Muscle layer of colon (tissue), 2 donors: ENCODE measurements around the gene LCN6.

ENCODE experiments used
- H3K27ac ChIP-seq: one replicate; pipeline ENCODE4 v1.7.0; 2013; ENCODE audit warnings: low read depth, mild to moderate bottlenecking, low read length, moderate library complexity
- H3K27me3 ChIP-seq, 2 donors: one replicate each; pipeline ENCODE4 v1.7.0; 2013; ENCODE audit warnings: low read length in 2 of 2, mild to moderate bottlenecking in 2 of 2; ENCODE audit not compliant: insufficient read depth in 2 of 2, control insufficient read depth in 1 of 2
- H3K36me3 ChIP-seq: one replicate; pipeline ENCODE4 v1.7.0; 2013; ENCODE audit warnings: mild to moderate bottlenecking, low read length; ENCODE audit not compliant: insufficient read depth
- H3K4me1 ChIP-seq: one replicate; pipeline ENCODE4 v1.7.0; 2013; ENCODE audit warnings: mild to moderate bottlenecking, low read length; ENCODE audit not compliant: insufficient read depth
- H3K4me3 ChIP-seq, 2 donors: one replicate each; pipeline ENCODE4 v1.7.0; 2013; ENCODE audit warnings: low read length in 2 of 2, low read depth in 1 of 2, mild to moderate bottlenecking in 1 of 2, moderate library complexity in 1 of 2
- H3K9ac ChIP-seq: one replicate; pipeline ENCODE4 v1.7.0; 2013; ENCODE audit warnings: low read length
- H3K9me3 ChIP-seq: one replicate; pipeline ENCODE4 v1.7.0; 2013; ENCODE audit warnings: mild to moderate bottlenecking, low read length
- donor health status: abdominal sarcoma.
- donor health status: Adenocarcinoma of cecum.

Gene LCN6

DNA sequence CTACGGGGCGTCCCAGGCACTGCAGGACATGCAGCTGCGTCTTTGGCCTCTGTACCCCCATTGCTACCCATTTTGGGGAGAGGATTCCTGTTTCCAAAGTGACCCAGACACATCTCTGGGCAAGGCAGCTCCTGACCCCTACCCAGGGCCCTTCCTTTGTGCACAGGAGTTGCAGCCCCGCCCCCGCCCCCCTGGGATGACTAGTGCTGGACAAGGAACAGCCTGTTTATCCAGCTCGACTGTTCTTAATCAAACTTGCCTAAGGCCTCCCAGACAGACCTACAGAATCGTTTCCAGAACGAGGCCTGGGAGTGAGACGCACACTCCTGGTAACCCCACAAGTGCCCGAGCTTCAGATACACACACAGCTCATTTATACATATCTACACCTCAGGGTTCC, 22.7 kb downstream of the LCN6 start:
- peak overlapping the region; percentile 55 for H3K9ac ChIP-seq
- peaks cover 32% of the 10 kb centered on the region for H3K4me1 ChIP-seq
- H3K36me3 ChIP-seq, result peaks cover 39% of the 10 kb centered on the region
- H3K27ac ChIP-seq, result no peak overlapping the region
- H3K27me3 ChIP-seq, result no peaks in the 10 kb centered on the region
- H3K9me3 ChIP-seq, result no peaks in the 10 kb centered on the region
- H3K4me3 ChIP-seq, result peak overlapping the region in 1 of 2 donors; percentile 97

DNA sequence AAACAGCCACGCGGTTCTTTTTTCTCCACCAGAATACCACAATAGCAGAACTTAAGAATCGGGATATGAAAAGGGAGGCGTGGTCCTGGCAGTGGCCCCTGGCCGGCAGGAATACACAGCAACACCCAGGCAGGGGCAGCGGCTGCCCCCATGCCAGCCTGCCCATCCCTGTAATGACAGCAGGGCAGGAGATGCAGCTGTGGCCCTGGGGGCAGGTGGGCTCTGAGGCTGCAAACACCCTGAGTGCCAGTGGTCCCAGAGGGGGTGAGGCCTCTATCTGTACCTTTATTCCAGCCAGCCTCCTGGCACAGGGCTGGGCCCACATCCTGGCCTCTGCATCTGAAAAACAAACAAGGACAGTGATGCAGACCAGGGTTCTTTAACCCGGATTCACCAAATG, 23.6 kb downstream of the LCN6 start:
- Histone ChIP-seq H3K4me1 (peaks cover 38% of the 10 kb centered on the region), H3K9ac (no peak overlapping the region), H3K36me3 (peaks cover 39% of the 10 kb centered on the region), H3K27ac (no peak overlapping the region), H3K27me3 (no peaks in the 10 kb centered on the region), H3K4me3 (no peak overlapping the region), H3K9me3 (no peaks in the 10 kb centered on the region)

DNA sequence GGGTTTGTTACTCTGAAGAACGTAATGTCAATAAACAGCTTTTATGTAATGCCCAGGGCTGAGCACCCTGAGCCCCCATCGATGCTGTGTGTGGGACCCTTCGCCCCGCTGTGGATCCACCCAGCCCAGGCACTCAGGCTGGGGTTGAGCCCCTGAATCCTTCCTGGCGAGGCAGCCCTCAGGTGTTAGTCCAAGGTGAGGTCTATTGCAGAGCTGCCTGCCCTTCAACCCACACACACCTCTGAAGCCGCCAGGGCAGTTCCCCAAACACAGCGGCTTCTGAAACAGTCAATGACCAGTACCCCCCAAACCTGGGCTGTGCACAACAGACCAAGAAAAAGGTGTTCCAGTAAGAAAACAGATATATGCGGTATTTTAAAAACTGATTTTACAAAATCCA, 24.3 kb downstream of the LCN6 start:
- Histone ChIP-seq H3K36me3 (peaks cover 39% of the 10 kb centered on the region), H3K4me1 (peaks cover 30% of the 10 kb centered on the region), H3K27ac (no peak overlapping the region), H3K27me3 (no peaks in the 10 kb centered on the region), H3K4me3 (no peak overlapping the region), H3K9ac (no peak overlapping the region), H3K9me3 (no peaks in the 10 kb centered on the region)

DNA sequence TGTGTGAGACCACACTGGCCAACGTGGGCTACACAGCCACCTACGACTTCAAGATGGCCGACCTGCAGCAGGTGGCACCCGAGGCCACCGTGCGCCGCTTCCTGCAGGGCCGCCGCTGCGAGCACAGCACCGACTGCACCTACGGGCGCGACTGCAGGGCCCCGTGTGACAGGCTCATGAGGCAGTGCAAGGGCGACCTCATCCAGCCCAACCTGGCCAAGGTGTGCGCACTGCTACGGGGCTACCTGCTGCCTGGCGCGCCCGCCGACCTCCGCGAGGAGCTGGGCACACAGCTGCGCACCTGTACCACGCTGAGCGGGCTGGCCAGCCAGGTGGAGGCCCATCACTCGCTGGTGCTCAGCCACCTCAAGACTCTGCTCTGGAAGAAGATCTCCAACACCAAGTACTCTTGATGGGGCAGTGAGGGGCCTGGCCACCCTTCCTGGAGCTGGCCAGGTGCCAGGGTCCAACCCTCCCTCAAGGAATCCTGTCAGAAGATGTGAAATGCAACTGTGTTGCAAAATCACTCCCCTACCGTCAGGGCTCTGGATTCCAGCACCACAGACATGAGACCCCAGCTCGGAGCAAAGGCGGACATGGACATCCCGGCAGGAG, 24.9 kb downstream of the LCN6 start:
- peaks cover 39% of the 10 kb centered on the region for H3K36me3 ChIP-seq
- no peak overlapping the region for H3K9ac ChIP-seq
- no peak overlapping the region for H3K27ac ChIP-seq
- no peaks in the 10 kb centered on the region for H3K9me3 ChIP-seq
- H3K4me1 ChIP-seq, result peaks cover 28% of the 10 kb centered on the region
- H3K27me3 ChIP-seq, result no peaks in the 10 kb centered on the region
- H3K4me3 ChIP-seq, result no peak overlapping the region

DNA sequence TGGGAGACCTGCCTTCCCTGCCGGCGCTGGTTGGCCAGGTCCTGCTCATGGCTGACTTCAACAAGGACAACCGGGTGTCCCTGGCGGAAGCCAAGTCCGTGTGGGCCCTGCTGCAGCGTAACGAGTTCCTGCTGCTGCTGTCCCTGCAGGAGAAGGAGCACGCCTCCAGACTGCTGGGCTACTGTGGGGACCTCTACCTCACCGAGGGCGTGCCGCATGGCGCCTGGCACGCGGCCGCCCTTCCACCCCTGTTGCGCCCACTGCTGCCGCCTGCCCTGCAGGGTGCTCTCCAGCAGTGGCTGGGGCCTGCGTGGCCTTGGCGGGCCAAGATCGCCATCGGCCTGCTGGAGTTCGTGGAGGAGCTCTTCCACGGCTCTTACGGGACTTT, 25.4 kb downstream of the LCN6 start:
- H3K9me3 ChIP-seq, result no peaks in the 10 kb centered on the region
- H3K9ac ChIP-seq, result no peak overlapping the region
- peaks cover 39% of the 10 kb centered on the region for H3K36me3 ChIP-seq
- H3K27ac ChIP-seq, result no peak overlapping the region
- H3K4me1 ChIP-seq, result peaks cover 28% of the 10 kb centered on the region
- H3K4me3 ChIP-seq, result no peak overlapping the region
- no peaks in the 10 kb centered on the region for H3K27me3 ChIP-seq

DNA sequence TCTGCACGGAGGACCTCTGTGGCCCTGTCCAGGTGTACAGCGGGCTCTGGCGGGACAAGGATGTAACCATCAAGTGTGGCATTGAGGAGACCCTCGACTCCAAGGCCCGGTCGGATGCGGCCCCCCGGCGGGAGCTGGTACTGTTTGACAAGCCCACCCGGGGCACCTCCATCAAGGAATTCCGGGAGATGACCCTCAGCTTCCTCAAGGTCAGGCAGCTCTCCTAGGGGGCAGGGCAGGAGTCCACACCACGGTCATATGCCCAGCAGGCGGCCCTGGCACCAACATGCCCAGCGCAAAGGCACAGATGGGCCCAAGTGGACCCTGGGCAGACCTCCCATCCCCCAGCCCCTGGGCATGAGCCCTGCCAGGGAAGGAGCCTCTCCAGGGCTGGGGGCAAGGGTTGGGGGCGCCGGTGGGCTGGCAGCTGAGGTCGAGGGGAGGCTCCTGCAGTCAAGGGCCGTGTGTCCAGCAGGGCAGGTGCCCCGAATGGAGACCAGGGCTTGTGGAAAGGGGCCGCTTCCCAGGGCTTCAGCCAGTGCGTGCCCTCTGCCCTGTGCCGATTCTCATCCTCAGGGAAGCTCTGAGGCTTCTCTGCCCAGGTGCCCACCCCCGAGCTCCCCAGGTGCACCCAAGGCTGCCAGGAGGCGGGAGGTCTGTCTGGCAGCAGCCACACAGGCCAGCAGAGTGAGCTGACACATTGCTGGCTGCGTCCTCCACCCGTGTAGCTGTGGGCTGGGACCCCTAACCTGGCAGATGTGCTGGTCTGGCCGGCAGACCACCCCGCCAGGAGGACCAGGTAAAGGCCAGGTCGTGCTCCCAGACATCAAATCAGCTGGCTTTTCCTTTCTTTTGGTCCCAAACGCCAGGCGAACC, 26.0 kb downstream of the LCN6 start:
- no peak overlapping the region for H3K27ac ChIP-seq
- H3K9me3 ChIP-seq, result no peaks in the 10 kb centered on the region
- H3K27me3 ChIP-seq, result no peaks in the 10 kb centered on the region
- H3K4me3 ChIP-seq, result no peak overlapping the region
- H3K9ac ChIP-seq, result no peak overlapping the region
- peaks cover 28% of the 10 kb centered on the region for H3K4me1 ChIP-seq
- peaks cover 39% of the 10 kb centered on the region for H3K36me3 ChIP-seq

DNA sequence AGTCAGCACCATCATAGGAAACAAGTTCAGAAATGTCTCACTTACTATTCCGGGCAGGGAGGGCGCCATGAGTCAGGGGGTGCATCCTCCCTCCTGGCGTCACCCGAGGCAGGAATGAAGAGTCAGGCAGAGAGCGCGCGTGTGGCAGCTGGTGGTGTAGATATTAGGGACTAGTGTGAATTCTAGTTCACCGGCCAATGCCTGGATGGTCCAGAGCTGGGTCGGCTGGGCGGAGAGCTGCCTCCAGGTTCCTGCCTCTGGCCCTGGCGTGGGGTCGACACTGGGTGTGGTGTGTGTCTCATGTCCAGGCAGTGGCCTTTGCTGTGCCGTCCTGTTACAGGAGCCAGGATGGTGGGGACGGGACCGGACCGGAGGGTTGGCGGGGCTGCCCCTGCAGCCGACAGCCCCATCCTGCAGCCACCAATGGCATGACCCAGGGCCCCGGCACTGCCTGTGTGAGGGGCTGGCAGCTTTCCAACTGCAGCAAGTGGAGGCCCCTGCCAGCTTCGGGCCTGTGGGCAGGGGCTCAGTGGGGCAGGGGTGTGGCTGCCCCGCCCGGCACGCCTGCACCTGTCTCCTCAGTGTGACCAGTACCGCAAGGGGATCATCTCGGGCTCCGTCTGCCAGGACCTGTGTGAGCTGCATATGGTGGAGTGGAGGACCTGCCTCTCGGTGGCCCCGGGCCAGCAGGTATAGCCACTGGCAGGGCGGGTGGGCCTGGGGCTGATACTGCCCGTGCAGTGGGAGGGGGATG, 26.8 kb downstream of the LCN6 start:
- H3K9ac ChIP-seq, result no peak overlapping the region
- H3K36me3 ChIP-seq, result peaks cover 35% of the 10 kb centered on the region
- peaks cover 22% of the 10 kb centered on the region for H3K4me1 ChIP-seq
- H3K4me3 ChIP-seq, result no peak overlapping the region
- H3K9me3 ChIP-seq, result no peaks in the 10 kb centered on the region
- no peaks in the 10 kb centered on the region for H3K27me3 ChIP-seq
- no peak overlapping the region for H3K27ac ChIP-seq

DNA sequence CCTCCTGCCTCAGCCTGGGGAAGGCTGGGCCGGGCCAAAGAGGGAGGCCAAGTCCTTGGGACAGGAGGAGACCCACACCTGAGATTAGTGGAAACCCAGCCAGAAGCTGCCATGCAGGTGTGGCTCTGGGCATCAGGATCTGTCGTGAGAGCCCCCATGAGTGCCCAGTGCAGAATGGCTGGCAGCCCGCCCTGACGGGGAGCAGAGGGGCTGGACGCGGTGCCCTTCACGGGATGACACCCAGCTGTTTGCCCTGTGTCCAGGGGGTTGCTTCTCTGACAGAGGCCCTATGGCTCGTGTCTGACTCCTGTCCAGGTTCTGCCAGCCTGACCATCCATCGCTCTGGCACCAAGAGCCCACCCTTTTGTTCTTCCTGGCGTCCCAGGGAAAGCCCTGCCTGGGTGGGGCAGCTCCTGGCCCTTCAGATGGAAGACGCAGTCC, 27.4 kb downstream of the LCN6 start:
- Histone ChIP-seq H3K27ac (peak overlapping the region; percentile 44), H3K9ac (no peak overlapping the region), H3K9me3 (no peaks in the 10 kb centered on the region), H3K27me3 (no peaks in the 10 kb centered on the region), H3K36me3 (peaks cover 29% of the 10 kb centered on the region), H3K4me3 (no peak overlapping the region), H3K4me1 (peaks cover 16% of the 10 kb centered on the region)

DNA sequence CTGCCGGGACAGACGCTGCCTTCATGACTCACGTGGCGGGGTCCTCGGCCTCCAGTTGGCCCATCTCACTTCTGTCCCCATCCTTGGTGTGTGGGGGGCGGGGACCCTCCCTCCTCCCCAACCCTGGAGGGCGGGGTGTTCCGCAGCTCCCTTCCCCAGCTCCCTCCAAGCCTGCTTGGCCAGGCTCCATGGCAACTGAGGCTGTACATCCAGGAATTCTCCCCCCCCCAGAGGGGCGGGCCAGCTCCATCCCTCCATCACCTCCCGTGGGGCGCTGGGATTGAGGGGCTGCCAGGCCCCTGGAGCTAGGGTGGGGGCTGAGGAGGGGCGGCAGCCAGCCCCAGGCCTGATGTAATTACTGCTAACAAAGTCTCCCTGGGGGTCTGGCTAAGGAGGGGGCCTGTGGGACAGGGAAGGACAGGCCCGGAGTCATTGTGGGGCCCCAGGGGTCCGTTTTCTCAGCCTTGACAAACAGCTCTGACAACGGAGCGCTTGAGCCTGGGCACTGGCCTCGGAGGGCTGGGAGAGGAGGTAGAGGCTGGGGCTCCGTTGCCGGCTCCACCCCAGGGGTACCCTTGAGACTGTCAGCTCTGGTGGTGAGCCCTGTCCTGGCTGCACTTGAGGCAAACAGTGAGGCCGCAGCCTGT, 28.0 kb downstream of the LCN6 start:
- no peaks in the 10 kb centered on the region for H3K9me3 ChIP-seq
- H3K36me3 ChIP-seq, result peaks cover 24% of the 10 kb centered on the region
- no peaks in the 10 kb centered on the region for H3K27me3 ChIP-seq
- no peak overlapping the region for H3K4me3 ChIP-seq
- H3K27ac ChIP-seq, result peak overlapping the region; percentile 44
- peaks cover 11% of the 10 kb centered on the region for H3K4me1 ChIP-seq
- H3K9ac ChIP-seq, result no peak overlapping the region

DNA sequence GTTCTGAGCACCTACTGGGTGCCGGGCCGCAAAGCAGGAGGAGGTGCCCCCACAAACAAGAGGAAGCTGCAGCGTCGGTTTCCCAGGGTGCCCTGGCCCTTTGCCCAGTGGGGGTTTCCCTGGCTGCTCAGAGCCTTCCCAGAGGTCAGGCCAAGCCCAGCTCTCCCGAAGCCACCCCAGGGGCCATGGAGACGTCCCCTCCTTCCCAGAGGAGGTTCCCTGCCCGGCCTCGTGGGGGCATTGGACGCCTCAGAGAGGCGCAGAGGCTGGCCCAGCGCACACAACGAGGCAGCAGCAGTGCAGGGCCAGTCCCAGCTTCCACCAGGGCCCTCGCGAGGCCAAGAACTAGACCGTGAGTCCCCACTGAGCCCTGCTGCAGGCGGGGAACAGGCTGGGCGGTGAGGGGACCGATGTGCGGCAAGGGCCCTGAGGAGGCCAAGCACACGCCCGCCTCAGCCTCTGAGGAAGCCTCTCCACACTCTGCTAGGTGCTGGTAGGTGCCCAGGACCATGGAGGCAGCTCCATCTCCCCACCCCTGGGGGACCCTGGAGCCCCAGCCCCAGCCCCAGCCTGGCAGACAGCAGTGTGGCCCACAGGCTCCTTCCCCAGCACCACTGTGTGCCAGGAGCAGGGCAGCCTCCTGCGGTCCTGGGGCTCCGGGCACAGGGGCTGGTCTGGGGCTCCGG, 29.0 kb downstream of the LCN6 start:
- Histone ChIP-seq H3K36me3 (peaks cover 18% of the 10 kb centered on the region), H3K4me3 (no peak overlapping the region), H3K4me1 (peaks cover 11% of the 10 kb centered on the region), H3K9ac (no peak overlapping the region), H3K27me3 (no peaks in the 10 kb centered on the region), H3K27ac (no peak overlapping the region), H3K9me3 (no peaks in the 10 kb centered on the region)
